ENCODE data around the gene MPO. TPM values are rescaled to one million over a fixed set of nuclear protein-coding genes. Genes with fewer than 3 reads are reported as not detected.

MPO gene
- total RNA-seq, 1 experiment from 2014 or later, result not detected

DNA sequence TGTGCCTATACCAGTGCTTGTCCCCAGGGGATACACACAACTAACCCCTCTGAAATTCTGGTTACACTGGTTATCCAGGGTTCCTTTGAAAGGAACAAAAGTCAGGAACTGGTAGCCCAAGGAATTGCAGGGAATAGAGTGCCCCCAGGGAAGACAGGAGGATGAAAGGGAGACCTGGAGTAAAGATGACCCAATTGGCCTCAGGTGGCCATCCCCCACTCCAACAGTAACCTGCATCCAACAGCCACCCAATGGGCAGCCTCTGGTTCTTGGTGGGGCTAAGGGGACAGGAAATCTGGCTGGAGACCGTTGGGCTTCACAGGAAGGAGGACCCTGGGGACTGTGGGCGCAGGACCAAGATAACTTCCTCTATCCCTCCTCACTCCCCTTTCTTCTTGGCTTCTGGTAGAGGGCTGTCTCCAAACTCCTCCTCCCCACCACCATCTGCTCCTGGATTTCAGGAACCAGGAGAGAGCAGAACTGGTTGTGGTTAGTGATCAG lies 826 bp upstream of the MPO start:
- POLR2A ChIA-PET (ENCODE audit: unreplicated experiment), result no interaction called here
- Histone ChIP-seq H3K9me2 (ENCODE audit: insufficient read depth) (no peaks in the 10 kb centered on the region), H3K79me2 (ENCODE audit: low read depth) (no peaks in the 10 kb centered on the region), H3K9me3 (ENCODE audit: insufficient read depth, low read depth) (no peaks in the 10 kb centered on the region), H3K4me2 (no peak overlapping the region), H4K20me1 (ENCODE audit: insufficient read depth) (no peaks in the 10 kb centered on the region), H3K27me3 (ENCODE audit: insufficient read depth, low read depth) (peaks cover 68% of the 10 kb centered on the region), H2AFZ (no peak overlapping the region), H3K36me3 (ENCODE audit: low read depth) (no peaks in the 10 kb centered on the region), H3K27ac (no peak overlapping the region), H3K4me3 (no peak overlapping the region), H3K4me1 (replicated peaks; ENCODE audit: insufficient read depth) (no peaks in the 10 kb centered on the region), H3F3A (ENCODE audit: insufficient read depth, low read depth) (no peaks in the 10 kb centered on the region)
- TF ChIP-seq EZH2 (IDR thresholded peaks at IDR 0.05; ENCODE audit: low read depth), result no peak
- TF ChIP-seq, protein P1, sequence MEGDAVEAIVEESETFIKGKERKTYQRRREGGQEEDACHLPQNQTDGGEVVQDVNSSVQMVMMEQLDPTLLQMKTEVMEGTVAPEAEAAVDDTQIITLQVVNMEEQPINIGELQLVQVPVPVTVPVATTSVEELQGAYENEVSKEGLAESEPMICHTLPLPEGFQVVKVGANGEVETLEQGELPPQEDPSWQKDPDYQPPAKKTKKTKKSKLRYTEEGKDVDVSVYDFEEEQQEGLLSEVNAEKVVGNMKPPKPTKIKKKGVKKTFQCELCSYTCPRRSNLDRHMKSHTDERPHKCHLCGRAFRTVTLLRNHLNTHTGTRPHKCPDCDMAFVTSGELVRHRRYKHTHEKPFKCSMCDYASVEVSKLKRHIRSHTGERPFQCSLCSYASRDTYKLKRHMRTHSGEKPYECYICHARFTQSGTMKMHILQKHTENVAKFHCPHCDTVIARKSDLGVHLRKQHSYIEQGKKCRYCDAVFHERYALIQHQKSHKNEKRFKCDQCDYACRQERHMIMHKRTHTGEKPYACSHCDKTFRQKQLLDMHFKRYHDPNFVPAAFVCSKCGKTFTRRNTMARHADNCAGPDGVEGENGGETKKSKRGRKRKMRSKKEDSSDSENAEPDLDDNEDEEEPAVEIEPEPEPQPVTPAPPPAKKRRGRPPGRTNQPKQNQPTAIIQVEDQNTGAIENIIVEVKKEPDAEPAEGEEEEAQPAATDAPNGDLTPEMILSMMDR (conservative IDR thresholded peaks at IDR 0.05), result no peak
- CTCF ChIA-PET, result no interaction called here
- intact Hi-C loops (cut with micrococcal nuclease; ENCODE audit: unreplicated experiment), result no loop called here
- no TSS peak for BruUV-seq (replicated peaks)
- DNase-seq, result no peak

DNA sequence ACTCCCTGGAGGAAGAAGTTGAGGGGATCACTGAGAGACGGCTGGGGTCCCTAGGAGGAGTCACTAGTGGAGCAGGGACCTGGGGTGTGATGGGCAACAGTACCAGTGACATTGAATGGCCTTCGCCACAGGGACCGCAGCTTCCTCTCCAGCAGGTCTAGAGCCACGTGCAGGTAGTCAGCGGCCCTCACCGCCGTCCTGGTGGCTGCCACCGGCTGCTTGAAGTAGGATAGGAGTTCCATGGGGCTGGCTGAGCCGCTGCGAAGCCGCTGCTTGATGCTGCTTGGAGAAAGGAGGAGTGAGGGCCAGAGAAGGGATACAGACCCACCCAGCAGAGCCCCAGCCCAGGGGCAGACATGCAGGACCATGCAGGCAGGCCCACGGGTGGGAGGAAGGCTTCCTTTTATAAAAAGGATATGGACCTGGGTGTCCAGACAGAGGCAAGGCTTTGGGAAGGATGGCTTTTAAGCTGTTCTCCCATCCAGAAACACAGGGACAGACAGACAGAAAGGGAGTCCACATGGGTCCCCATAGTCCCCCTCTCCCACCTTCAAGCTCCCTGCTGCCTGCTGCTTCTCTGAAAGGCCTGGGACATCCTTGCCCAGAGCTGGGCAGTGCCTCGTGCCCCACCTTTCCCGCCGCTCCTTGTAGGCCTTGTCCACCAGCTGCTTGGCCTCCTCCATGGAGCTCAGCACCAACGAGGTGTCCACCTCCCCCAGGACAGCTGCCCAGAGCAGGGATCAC lies 827 bp downstream of the MPO start:
- Histone ChIP-seq H2AFZ (no peak overlapping the region), H3K36me3 (ENCODE audit: low read depth) (no peaks in the 10 kb centered on the region), H3K27ac (no peak overlapping the region), H3K27me3 (ENCODE audit: insufficient read depth, low read depth) (peaks cover 79% of the 10 kb centered on the region), H3K4me1 (replicated peaks; ENCODE audit: insufficient read depth) (no peaks in the 10 kb centered on the region), H3K9me2 (ENCODE audit: insufficient read depth) (no peaks in the 10 kb centered on the region), H3K4me2 (no peak overlapping the region), H3F3A (ENCODE audit: insufficient read depth, low read depth) (no peaks in the 10 kb centered on the region), H4K20me1 (ENCODE audit: insufficient read depth) (no peaks in the 10 kb centered on the region), H3K4me3 (no peak overlapping the region), H3K79me2 (ENCODE audit: low read depth) (no peaks in the 10 kb centered on the region), H3K9me3 (ENCODE audit: insufficient read depth, low read depth) (no peaks in the 10 kb centered on the region)
- POLR2A ChIA-PET (ENCODE audit: unreplicated experiment), result no interaction called here
- CTCF ChIA-PET, result no interaction called here
- intact Hi-C loops (cut with micrococcal nuclease; ENCODE audit: unreplicated experiment), result no loop called here
- no peak for TF ChIP-seq EZH2 (IDR thresholded peaks at IDR 0.05; ENCODE audit: low read depth)
- TF ChIP-seq, protein P1 (conservative IDR thresholded peaks at IDR 0.05), result no peak
- no TSS peak for BruUV-seq (replicated peaks)
- no peak for DNase-seq

- intact Hi-C loops (cut with micrococcal nuclease; ENCODE audit: unreplicated experiment), result no loop called here
- no peak overlapping the region for H3K4me2 ChIP-seq
- no peak overlapping the region for H2AFZ ChIP-seq
- H3K79me2 ChIP-seq (ENCODE audit: low read depth), result no peaks in the 10 kb centered on the region
- no peaks in the 10 kb centered on the region for H3K4me1 ChIP-seq (replicated peaks; ENCODE audit: insufficient read depth)
- CTCF ChIA-PET, result no interaction called here
- H3K9me3 ChIP-seq (ENCODE audit: insufficient read depth, low read depth), result no peaks in the 10 kb centered on the region
- BruUV-seq (replicated peaks), result no TSS peak
- no peaks in the 10 kb centered on the region for H3F3A ChIP-seq (ENCODE audit: insufficient read depth, low read depth)
- no peaks in the 10 kb centered on the region for H3K36me3 ChIP-seq (ENCODE audit: low read depth)
- H4K20me1 ChIP-seq (ENCODE audit: insufficient read depth), result no peaks in the 10 kb centered on the region
- no peak overlapping the region for H3K4me3 ChIP-seq
- TF ChIP-seq EZH2 (IDR thresholded peaks at IDR 0.05; ENCODE audit: low read depth), result no peak
- TF ChIP-seq, protein P1 (conservative IDR thresholded peaks at IDR 0.05), result no peak
- H3K27me3 ChIP-seq (ENCODE audit: insufficient read depth, low read depth), result peaks cover 76% of the 10 kb centered on the region
- POLR2A ChIA-PET (ENCODE audit: unreplicated experiment), result no interaction called here
- no peaks in the 10 kb centered on the region for H3K9me2 ChIP-seq (ENCODE audit: insufficient read depth)
- H3K27ac ChIP-seq, result no peak overlapping the region
- DNase-seq, result no peak
These were observed 1.6 kb downstream of the MPO start for GRCh38 chr17:58279016-58279711.

All from PC-9 (cell line).